ENCODE results near the gene MTAP. TPM values are rescaled to one million over a fixed set of nuclear protein-coding genes. Genes with fewer than 3 reads are reported as not detected.

The MTAP gene
- total RNA-seq, 1 experiment from 2014 or later, result 46.1 TPM

GRCh38 chr9:21833090-21833801 is 30.8 kb downstream of the MTAP start:
- no peak overlapping the region for H3K27ac ChIP-seq
- peaks cover 5% of the 10 kb centered on the region for H3K9me3 ChIP-seq (ENCODE audit: insufficient read depth, low read depth)
- H3K9me2 ChIP-seq (ENCODE audit: insufficient read depth), result no peaks in the 10 kb centered on the region
- H3K4me3 ChIP-seq, result no peak overlapping the region
- no peak overlapping the region for H2AFZ ChIP-seq
- H3K36me3 ChIP-seq (ENCODE audit: low read depth), result peaks cover 48% of the 10 kb centered on the region
- no peak overlapping the region for H3K4me2 ChIP-seq
- peaks cover 31% of the 10 kb centered on the region for H3K79me2 ChIP-seq (ENCODE audit: low read depth)
- H3K4me1 ChIP-seq (replicated peaks; ENCODE audit: insufficient read depth), result peaks cover 36% of the 10 kb centered on the region
- no TSS peak for BruUV-seq (replicated peaks)
- CTCF ChIA-PET, result no interaction called here
- intact Hi-C loops (cut with micrococcal nuclease; ENCODE audit: unreplicated experiment), result no loop called here
- TF ChIP-seq EZH2 (IDR thresholded peaks at IDR 0.05; ENCODE audit: low read depth), result no peak
- no peak for TF ChIP-seq CTCF (conservative IDR thresholded peaks at IDR 0.05)
- peaks cover 42% of the 10 kb centered on the region for H3F3A ChIP-seq (ENCODE audit: insufficient read depth, low read depth)
- no peaks in the 10 kb centered on the region for H3K27me3 ChIP-seq (ENCODE audit: insufficient read depth, low read depth)
- DNase-seq, result no peak
- no peaks in the 10 kb centered on the region for H4K20me1 ChIP-seq (ENCODE audit: insufficient read depth)
- POLR2A ChIA-PET (ENCODE audit: unreplicated experiment), result no interaction called here

DNA sequence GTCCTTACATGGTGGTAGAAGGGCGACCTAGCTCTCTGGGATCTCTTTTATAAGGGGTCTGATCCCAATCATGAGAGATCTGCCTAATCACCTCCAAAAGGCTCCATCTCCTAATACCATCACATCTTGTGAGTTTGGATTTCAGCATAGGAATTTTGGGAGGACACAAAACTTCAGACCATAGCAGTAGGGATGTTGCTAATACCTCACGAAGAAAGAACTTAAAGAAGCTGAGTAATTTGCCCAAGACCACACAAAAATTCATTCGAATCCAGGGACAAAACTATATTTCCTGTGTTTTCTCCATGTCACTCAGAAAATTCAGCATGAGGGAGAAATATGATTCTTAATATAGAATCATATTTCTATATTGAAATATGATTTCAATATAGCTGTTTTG is 32.7 kb downstream of the MTAP start:
- H3F3A ChIP-seq (ENCODE audit: insufficient read depth, low read depth), result peaks cover 43% of the 10 kb centered on the region

DNA sequence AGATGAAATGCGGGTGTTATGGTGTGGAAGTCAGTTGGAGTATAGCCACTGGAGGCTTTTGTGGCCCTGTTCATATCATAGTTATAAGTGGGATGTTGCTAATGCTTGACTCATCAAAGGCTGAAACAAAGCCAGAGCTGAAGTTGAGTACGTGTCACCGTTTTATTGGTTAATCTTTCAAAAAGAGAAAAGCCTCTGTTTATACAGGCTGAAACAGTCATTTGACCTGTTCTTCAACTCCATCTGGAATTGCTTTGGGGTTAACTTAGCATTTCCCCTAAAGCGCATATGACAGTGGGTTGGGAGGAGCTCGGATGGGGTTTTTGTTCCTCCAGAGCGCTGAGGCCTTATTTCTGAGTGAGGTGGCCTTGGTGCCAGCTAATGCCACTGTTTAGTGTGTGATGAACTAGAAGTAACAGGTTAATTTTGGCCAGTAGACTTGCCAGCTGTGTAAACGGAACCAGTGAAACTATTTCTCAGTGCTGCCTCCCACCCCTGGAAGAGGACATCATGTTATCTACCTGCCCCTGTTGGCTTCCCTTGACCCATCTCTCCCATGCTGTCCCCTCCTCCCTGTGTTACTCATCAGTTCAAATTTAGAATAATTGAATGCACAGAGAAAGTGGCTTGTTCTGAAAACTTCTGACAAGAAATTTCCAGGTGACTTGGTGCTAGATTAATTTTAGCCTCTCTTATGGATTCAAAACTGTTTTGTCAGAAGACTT is 34.2 kb downstream of the MTAP start:
- peak overlapping the region; percentile 75 for H3K27ac ChIP-seq
- ChIA-PET POLR2A (ENCODE audit: unreplicated experiment) (interaction anchor here (0.6 kb wide), 1 partner anchor 172 kb away, joined by 4 read pairs; no protein-coding TSS in a partner anchor), CTCF (interaction anchor here (0.6 kb wide), 2 partner anchors 24 to 401 kb away, joined by 4 to 5 read pairs; no protein-coding TSS in a partner anchor)
- H3K9me3 ChIP-seq (ENCODE audit: insufficient read depth, low read depth), result peaks cover 14% of the 10 kb centered on the region
- H3K36me3 ChIP-seq (ENCODE audit: low read depth), result peaks cover 66% of the 10 kb centered on the region
- no peak overlapping the region for H2AFZ ChIP-seq
- peaks cover 27% of the 10 kb centered on the region for H3K79me2 ChIP-seq (ENCODE audit: low read depth)
- H3K9me2 ChIP-seq (ENCODE audit: insufficient read depth), result no peaks in the 10 kb centered on the region
- peaks cover 43% of the 10 kb centered on the region for H3F3A ChIP-seq (ENCODE audit: insufficient read depth, low read depth)
- TF ChIP-seq CTCF (conservative IDR thresholded peaks at IDR 0.05), result no peak
- TF ChIP-seq EZH2 (IDR thresholded peaks at IDR 0.05; ENCODE audit: low read depth), result no peak
- no peak overlapping the region for H3K4me3 ChIP-seq
- intact Hi-C loops (cut with micrococcal nuclease; ENCODE audit: unreplicated experiment), result no loop called here
- H4K20me1 ChIP-seq (ENCODE audit: insufficient read depth), result no peaks in the 10 kb centered on the region
- DNase-seq, result peak; percentile 65 to 94
- H3K4me1 ChIP-seq (replicated peaks; ENCODE audit: insufficient read depth), result peaks cover 29% of the 10 kb centered on the region
- BruUV-seq (replicated peaks), result TSS peak; percentile 43
- H3K27me3 ChIP-seq (ENCODE audit: insufficient read depth, low read depth), result no peaks in the 10 kb centered on the region
- H3K4me2 ChIP-seq, result peak overlapping the region; percentile 50

More for the DNA sequence above, 32.7 kb downstream of the MTAP start:
- H4K20me1 ChIP-seq (ENCODE audit: insufficient read depth), result no peaks in the 10 kb centered on the region
- intact Hi-C loops (cut with micrococcal nuclease; ENCODE audit: unreplicated experiment), result no loop called here
- no peak overlapping the region for H2AFZ ChIP-seq
- peaks cover 37% of the 10 kb centered on the region for H3K79me2 ChIP-seq (ENCODE audit: low read depth)
- DNase-seq, result no peak
- POLR2A ChIA-PET (ENCODE audit: unreplicated experiment), result no interaction called here
- H3K4me2 ChIP-seq, result no peak overlapping the region
- TF ChIP-seq EZH2 (IDR thresholded peaks at IDR 0.05; ENCODE audit: low read depth), result no peak
- TF ChIP-seq CTCF (conservative IDR thresholded peaks at IDR 0.05), result no peak
- no peak overlapping the region for H3K4me3 ChIP-seq
- BruUV-seq (replicated peaks), result no TSS peak
- peaks cover 62% of the 10 kb centered on the region for H3K36me3 ChIP-seq (ENCODE audit: low read depth)
- H3K9me2 ChIP-seq (ENCODE audit: insufficient read depth), result no peaks in the 10 kb centered on the region
- peaks cover 14% of the 10 kb centered on the region for H3K9me3 ChIP-seq (ENCODE audit: insufficient read depth, low read depth)
- CTCF ChIA-PET, result no interaction called here
- peaks cover 29% of the 10 kb centered on the region for H3K4me1 ChIP-seq (replicated peaks; ENCODE audit: insufficient read depth)
- peak overlapping the region; percentile 75; the same call in 1 of the 2 replicates for H3K27ac ChIP-seq
- H3K27me3 ChIP-seq (ENCODE audit: insufficient read depth, low read depth), result no peaks in the 10 kb centered on the region
